Uterus (tissue), 2 donors: Measurements from ENCODE around the gene ARMH4.

Experiments
- CTCF ChIP-seq, 4 experiments: fragments of 200-600 bp in 2 of 4; fragments of 450-650 bp in 2 of 4; sonication (generic) in 2 of 4; IDR thresholded peaks; one replicate each; pipeline ENCODE4 v1.5.1; 2016 to 2019; ENCODE audit warnings: antibody characterized with exemption in 4 of 4, mild to moderate bottlenecking in 2 of 4, moderate library complexity in 1 of 4
- POLR2A ChIP-seq, 2 donors: fragments of 450-650 bp; IDR thresholded peaks; one replicate each; pipeline ENCODE4 v1.6.1; 2016; ENCODE audit warnings: antibody characterized with exemption in 2 of 2, mild to moderate bottlenecking in 1 of 2, moderate library complexity in 1 of 2

GRCh38 chr14:58066115-58066514, 85.9 kb downstream of the ARMH4 start:
- no peak for TF ChIP-seq POLR2A (IDR thresholded peaks at IDR 0.05)
- TF ChIP-seq CTCF (IDR thresholded peaks at IDR 0.05), result no peak
